Motor neuron (in vitro differentiated cells): ENCODE results near the gene AP2S1. TPM values are rescaled to one million over a fixed set of nuclear protein-coding genes. Genes with fewer than 3 reads are reported as not detected.
A peak's percentile ranks its signal among the peaks of the same experiment; 100 is the strongest.
"Not testable (repeated sequence)": the region's sequence is repeated elsewhere in the genome, so short reads cannot be mapped to it uniquely, and the experiment has no call there.

Experiments
- ATAC-seq, 8 experiments: fragments of 200-7000 bp; cut with Tn5 transposase; replicated peaks in 6 of 8; 2 replicates each; pipeline ENCODE4 v1.8.0; 2021; ENCODE audit warnings: mild to moderate bottlenecking in 8 of 8, moderate library complexity in 8 of 8
- H3K27ac ChIP-seq, 2 donors: fragments of 250-450 bp; sonication (Bioruptor Pico); 2 replicates each; pipeline ENCODE4 v1.9.0; 2021; ENCODE audit warnings: antibody characterized with exemption in 2 of 2, mild to moderate bottlenecking in 2 of 2, moderate library complexity in 1 of 2
- H3K4me1 ChIP-seq, 2 donors: fragments of 250-450 bp; sonication (Bioruptor Pico); replicated peaks in 1 of 2; 2 replicates each; pipeline ENCODE4 v1.6.1; 2021; ENCODE audit warnings: antibody characterized with exemption in 2 of 2, mild to moderate bottlenecking in 2 of 2, moderate library complexity in 1 of 2
- H3K4me3 ChIP-seq, 5 donors: fragments of 250-450 bp; sonication (Bioruptor Pico); 2 replicates each; pipeline ENCODE4 v1.9.0; 2021; ENCODE audit warnings: antibody characterized with exemption in 5 of 5, mild to moderate bottlenecking in 5 of 5, moderate library complexity in 4 of 5
- WGBS, 10 experiments: fragments of 450-650 bp; shearing (Covaris generic); methylation state at CpG; one replicate each; pipeline ENCODE4 v1.0.0; 2022; 5-methylcytosine and 5-hydroxymethylcytosine counted together
- in situ Hi-C, 9 experiments: fragments of 400-800 bp; cut with MboI; loops; one replicate each; pipeline ENCODE4 v1.15.0; 2021; ENCODE audit warnings: low sequenced_read_pairs in 9 of 9, low pct_unique_long_range_greater_than_20kb in 2 of 9; ENCODE audit not compliant: unreplicated experiment in 9 of 9
- total RNA-seq, 8 experiments: library from RNA; unstranded; fragments of 300-600 nt; gene quantifications; 2 replicates each; pipeline versions ENCODE4 v1.2.3 to v1.2.4, GENCODE V29; 2022

Gene AP2S1
- total RNA-seq, 8 experiments from 2014 or later, result 115 to 265 (median 145) TPM

- peak in 1 of 8 experiments; percentile 70 for ATAC-seq
- in situ Hi-C loops, result no loop called here
Observed at GRCh38 chr19:46806656-46807055, 44.0 kb downstream of the AP2S1 start.

GRCh38 chr19:46804432-46804831, 46.2 kb downstream of the AP2S1 start:
- ATAC-seq, in situ Hi-C loops, H3K4me1 ChIP-seq, H3K27ac ChIP-seq, H3K4me3 ChIP-seq: not testable (repeated sequence)
- WGBS, 10 experiments, result 17 to 100% (median 93%) methylated on average over 1 to 4 of the region's 4 CpGs; no CpG with 5 or more reads in 3 of the 10 experiments

More at GRCh38 chr19:46806656-46807055, 44.0 kb downstream of the AP2S1 start:
- 19 to 100% (median 77%) methylated on average over 1 to 7 of the region's 7 CpGs; no CpG with 5 or more reads in 1 of the 10 experiments for WGBS, 10 experiments
- Histone ChIP-seq H3K27ac (no peak overlapping the region), H3K4me1 (no peaks in the 10 kb centered on the region), H3K4me3 (no peak overlapping the region)

- Histone ChIP-seq H3K27ac (no peak overlapping the region), H3K4me3 (no peak overlapping the region), H3K4me1 (no peaks in the 10 kb centered on the region)
- in situ Hi-C loops, result no loop called here
- 0 to 100% (median 60%) methylated on average over 1 of the region's 2 CpGs; no CpG with 5 or more reads in 7 of the 10 experiments for WGBS, 10 experiments
- ATAC-seq, result no peak
Observed at GRCh38 chr19:46803555-46803954, 47.1 kb downstream of the AP2S1 start.

GRCh38 chr19:46802152-46802551, 48.5 kb downstream of the AP2S1 start:
- in situ Hi-C loops, result no loop called here
- Histone ChIP-seq H3K4me3 (no peak overlapping the region), H3K4me1 (no peaks in the 10 kb centered on the region), H3K27ac (no peak overlapping the region)
- no peak for ATAC-seq
- 74 to 100% (median 87%) methylated on average over 1 to 3 of the region's 5 CpGs; no CpG with 5 or more reads in 5 of the 10 experiments for WGBS, 10 experiments

- Histone ChIP-seq H3K27ac (no peak overlapping the region), H3K4me3 (no peak overlapping the region), H3K4me1 (peaks cover 11 to 13% of the 10 kb centered on the region in 2 donors)
- in situ Hi-C loops, result no loop called here
- ATAC-seq, result no peak
- WGBS, 10 experiments, result 60 to 100% (median 90%) methylated on average over 1 to 2 of the region's 2 CpGs; no CpG with 5 or more reads in 6 of the 10 experiments
Observed at GRCh38 chr19:46798713-46799112, 51.9 kb downstream of the AP2S1 start.

- no peak for ATAC-seq
- Histone ChIP-seq H3K4me1 (peaks cover 11 to 16% of the 10 kb centered on the region in 2 donors), H3K4me3 (no peak overlapping the region), H3K27ac (no peak overlapping the region)
- 100% methylated on average over 1 of the region's 1 CpG; no CpG with 5 or more reads in 8 of the 10 experiments for WGBS, 10 experiments
- in situ Hi-C loops, result no loop called here
Observed at GRCh38 chr19:46797881-46798280, 52.8 kb downstream of the AP2S1 start.

- ATAC-seq, result no peak
- no peak overlapping the region for H3K27ac ChIP-seq
- peaks cover 11 to 19% of the 10 kb centered on the region in 2 donors for H3K4me1 ChIP-seq
- H3K4me3 ChIP-seq, result no peak overlapping the region
- in situ Hi-C loops, result no loop called here
- WGBS, 10 experiments, result 40 to 100% (median 88%) methylated on average over 2 to 5 of the region's 5 CpGs; no CpG with 5 or more reads in 2 of the 10 experiments
Observed at GRCh38 chr19:46791944-46792343, 58.7 kb downstream of the AP2S1 start.

- in situ Hi-C loops, result no loop called here
- WGBS, 10 experiments, result 64 to 100% (median 80%) methylated on average over 1 to 7 of the region's 8 CpGs; no CpG with 5 or more reads in 5 of the 10 experiments
- no peak overlapping the region for H3K27ac ChIP-seq
- H3K4me3 ChIP-seq, result no peak overlapping the region
- peaks cover 8 to 17% of the 10 kb centered on the region in 2 donors for H3K4me1 ChIP-seq
- no peak for ATAC-seq
Observed at GRCh38 chr19:46789371-46789770, 61.3 kb downstream of the AP2S1 start.

GRCh38 chr19:46788968-46789338, 61.7 kb downstream of the AP2S1 start:
- 0 to 80% (median 60%) methylated on average over 1 to 4 of the region's 9 CpGs; no CpG with 5 or more reads in 3 of the 10 experiments for WGBS, 10 experiments
- Histone ChIP-seq H3K4me1 (peaks cover 12 to 21% of the 10 kb centered on the region in 2 donors), H3K27ac (no peak overlapping the region), H3K4me3 (peak overlapping the region; percentile 8 to 76 (median 59))
- in situ Hi-C loops, result no loop called here
- ATAC-seq, result no peak

- Histone ChIP-seq H3K27ac (peak within 1 kb of the TSS; percentile 92 to 95), H3K4me1 (peaks cover 18 to 25% of the 10 kb centered on the region in 2 donors), H3K4me3 (peak within 1 kb of the TSS; percentile 57 to 88 (median 73))
- WGBS, 10 experiments, result 0 to 2% (median 0%) methylated on average over 1 to 8 of the region's 46 CpGs; no CpG with 5 or more reads in 6 of the 10 experiments
- in situ Hi-C loops, result no loop called here
- peak; percentile 37 to 79 (median 72) for ATAC-seq
Observed at GRCh38 chr19:46788262-46788967, 62.2 kb downstream of the AP2S1 start, which contains the start of gene SLC1A5. Gene SLC1A5 (minus strand): TSS chr19:46788594. CDS start chr19:46787965, 629 bp downstream.

Other genes starting within 250 kb of the AP2S1 start
- 100 to 1,000 TPM; 107 to 350 (median 224) TPM for gene CALM3, start 249.5 kb downstream of the AP2S1 start, total RNA-seq
- gene PTGIR, start 225.8 kb downstream of the AP2S1 start, total RNA-seq, result 1 to 10 TPM in 1 of 8 experiments, under 1 TPM in 6, not detected in 1; 0.27 to 1.7 (median 0.51) TPM
- not detected for gene GNG8, start 214.6 kb downstream of the AP2S1 start, total RNA-seq
- gene DACT3, start 189.7 kb downstream of the AP2S1 start, total RNA-seq, result 10 to 100 TPM in 4 of 8 experiments, 1 to 10 TPM in 4; 1.9 to 16.3 (median 10.4) TPM
- 10 to 100 TPM in 6 of 8 experiments, 1 to 10 TPM in 2; 6.5 to 33.2 (median 12.7) TPM for gene PRKD2, start 133.7 kb downstream of the AP2S1 start, total RNA-seq
- gene FKRP, start 104.8 kb downstream of the AP2S1 start, total RNA-seq, result 10 to 100 TPM; 10.7 to 32.8 (median 19.1) TPM
- 10 to 100 TPM; 37.2 to 94.3 (median 75.1) TPM for gene STRN4, start 104.4 kb downstream of the AP2S1 start, total RNA-seq
- 10 to 100 TPM; 54.6 to 98.0 (median 77.7) TPM for gene SLC1A5, start 62.3 kb downstream of the AP2S1 start, total RNA-seq
- 10 to 100 TPM; 17.5 to 53.7 (median 41.3) TPM for gene ARHGAP35, start 10.2 kb upstream of the AP2S1 start, total RNA-seq
- 1 to 10 TPM in 5 of 8 experiments, under 1 TPM in 3; 0.63 to 3.8 (median 1.6) TPM for gene NPAS1, start 169.0 kb upstream of the AP2S1 start, total RNA-seq
- 10 to 100 TPM in 6 of 8 experiments, 1 to 10 TPM in 2; 6.1 to 21.1 (median 11.4) TPM for gene TMEM160, start 197.8 kb upstream of the AP2S1 start, total RNA-seq